SKM-1 (cell line): Measurements from ENCODE around the gene RNF26.
"Not testable (repeated sequence)": the region's sequence is repeated elsewhere in the genome, so short reads cannot be mapped to it uniquely, and the experiment has no call there.

Experiments
- DNase-seq: peaks from one replicate; lab custom pipeline; 2025; ENCODE audit not compliant: unreplicated experiment; lab: John Stamatoyannopoulos, UW

Gene RNF26

DNA sequence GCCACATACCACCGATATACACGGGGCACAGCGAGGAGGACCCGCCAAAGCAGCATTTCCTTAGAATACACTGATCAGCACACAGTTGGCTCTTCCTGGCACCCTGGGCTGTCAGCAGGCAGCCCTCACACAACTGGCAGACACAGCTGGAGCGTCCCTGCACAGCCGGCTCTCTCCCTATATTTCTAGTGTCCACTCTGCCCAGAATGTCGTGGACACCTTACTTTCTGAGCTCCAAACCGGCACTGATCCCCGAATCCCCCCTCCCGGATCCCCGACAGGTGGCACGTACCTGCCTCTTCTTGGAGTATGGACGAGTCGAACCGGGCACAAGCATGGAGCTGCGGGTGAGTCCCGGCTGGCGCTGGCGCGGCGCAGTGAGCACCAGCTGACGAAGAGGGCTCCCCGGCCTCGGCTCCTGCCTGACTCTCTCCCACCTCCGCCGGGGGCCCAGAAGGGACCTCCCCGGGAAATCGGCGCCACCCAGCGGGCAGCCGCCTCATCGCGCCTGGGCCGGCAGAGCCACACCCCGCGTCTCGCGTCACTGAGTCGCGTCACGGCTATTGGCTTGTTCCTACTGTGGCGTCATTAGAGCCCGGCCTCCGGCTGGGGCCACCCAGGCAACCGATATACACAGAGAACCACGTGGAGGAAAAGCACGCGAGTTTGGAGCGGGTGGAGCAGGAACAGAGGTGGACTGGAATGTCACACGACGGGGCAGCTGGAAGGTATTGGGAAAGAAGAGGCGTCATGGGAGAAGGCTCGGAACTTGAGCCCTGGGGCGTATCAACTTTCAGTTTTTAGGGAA lies 47.1 kb downstream of the RNF26 start, which contains the start of gene USP2:
Gene USP2 (minus strand): TSS at position 510 of the 808 bp plus-strand sequence. CDS start 8,210 bp downstream, outside the sequence.
- peak; percentile 88 for DNase-seq

DNA sequence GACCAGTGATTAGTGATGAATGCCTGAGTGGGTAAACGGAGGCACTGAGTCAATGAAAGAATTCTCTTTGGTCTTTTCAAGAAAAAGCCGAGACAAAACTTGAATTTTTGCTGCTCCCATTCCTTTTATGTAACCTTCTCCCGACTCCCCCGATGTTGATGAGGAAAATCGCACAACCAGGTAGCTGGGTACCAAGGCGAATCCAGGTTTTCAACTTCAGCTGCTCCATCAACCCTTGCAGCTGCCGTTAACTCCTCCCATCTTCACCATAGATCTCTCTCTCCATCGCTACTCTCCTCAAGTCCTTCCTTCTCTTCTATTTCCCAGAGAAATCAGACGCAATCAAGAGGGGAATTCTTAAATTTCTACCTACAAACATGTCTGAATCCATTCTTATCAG lies 47.8 kb downstream of the RNF26 start:
- no peak for DNase-seq

DNA sequence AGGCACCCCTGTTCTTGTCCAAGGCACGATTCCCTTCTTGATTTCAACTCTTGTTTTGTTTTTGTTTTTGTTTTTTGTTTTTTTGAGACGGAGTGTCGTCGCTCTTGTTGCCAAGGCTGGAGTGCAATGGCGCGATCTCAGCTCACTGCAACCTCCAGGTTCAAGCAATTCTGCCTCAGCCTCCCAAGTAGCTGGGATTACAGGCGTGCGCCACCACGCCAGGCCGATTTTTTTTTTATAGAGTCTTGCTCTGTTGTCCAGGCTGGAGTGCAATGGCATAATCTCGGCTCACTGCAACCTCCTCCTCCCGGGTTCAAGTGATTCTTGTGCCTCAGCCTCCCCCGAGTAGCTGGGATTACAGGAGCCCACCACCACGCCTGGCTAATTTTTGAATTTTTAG lies 48.2 kb downstream of the RNF26 start:
- DNase-seq = not testable (repeated sequence)

DNA sequence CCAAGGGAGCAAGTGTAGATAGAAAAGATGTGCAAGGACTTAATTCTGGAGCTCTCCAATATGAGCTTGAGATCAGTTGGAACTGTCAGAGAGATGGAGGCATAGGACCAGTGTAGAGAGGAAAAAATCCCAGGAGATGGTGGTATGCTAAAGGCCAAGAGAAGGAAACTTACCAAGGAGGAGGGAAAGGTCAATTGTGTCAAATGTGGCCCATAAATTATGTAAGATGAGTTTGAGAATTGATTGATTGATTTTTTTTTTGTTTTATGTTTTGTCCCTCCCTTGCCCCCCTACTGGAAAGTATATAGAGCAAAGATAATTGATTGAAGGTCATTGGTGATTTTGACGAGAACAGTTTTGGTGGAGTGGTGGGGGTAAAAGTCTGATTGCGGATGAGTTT lies 50.0 kb downstream of the RNF26 start:
- no peak for DNase-seq
